Measurements from ENCODE around the gene POP4.
A peak's percentile ranks its signal among the peaks of the same experiment; 100 is the strongest.
"Not testable (repeated sequence)": the region's sequence is repeated elsewhere in the genome, so short reads cannot be mapped to it uniquely, and the experiment has no call there.

The POP4 gene, protein sequence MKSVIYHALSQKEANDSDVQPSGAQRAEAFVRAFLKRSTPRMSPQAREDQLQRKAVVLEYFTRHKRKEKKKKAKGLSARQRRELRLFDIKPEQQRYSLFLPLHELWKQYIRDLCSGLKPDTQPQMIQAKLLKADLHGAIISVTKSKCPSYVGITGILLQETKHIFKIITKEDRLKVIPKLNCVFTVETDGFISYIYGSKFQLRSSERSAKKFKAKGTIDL

DNA sequence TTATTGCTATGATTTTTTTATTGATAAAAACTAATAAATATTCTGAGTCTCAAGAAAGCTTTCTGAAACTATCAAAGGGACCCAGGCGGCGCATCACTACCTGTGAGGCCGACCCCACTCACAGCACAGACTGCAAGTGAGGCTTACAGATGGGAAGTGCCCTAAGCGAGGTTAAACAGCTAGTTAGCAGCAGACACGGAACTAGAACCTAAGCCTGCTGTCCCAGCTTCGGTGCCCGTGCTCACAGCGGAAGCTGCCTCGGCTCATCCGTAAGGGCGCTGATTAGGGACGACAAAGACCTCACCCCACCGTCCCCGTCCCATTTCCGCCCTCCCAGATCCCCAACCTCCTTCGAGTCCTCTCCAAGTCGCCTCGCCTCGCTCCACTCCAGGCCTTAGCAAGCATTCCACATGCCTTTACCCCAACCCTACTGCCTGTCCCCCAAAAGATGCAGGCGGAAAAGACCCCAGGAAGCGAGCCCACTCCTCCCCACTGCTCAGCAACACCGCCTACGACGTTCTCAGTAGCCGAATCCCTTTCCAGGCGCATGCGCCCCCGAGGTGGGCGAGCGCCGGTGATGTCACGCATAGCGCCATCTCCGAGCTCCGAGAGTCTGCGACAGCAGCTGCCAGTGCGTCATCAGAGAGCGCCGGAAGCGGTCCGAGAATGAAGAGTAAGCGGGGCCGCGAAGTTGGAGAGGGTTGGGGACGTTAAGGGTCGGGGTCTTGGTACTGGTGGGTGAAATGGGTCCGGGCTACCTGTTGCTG lies at the start of gene POP4:
POP4 (plus strand) TSS at position 631 of the 767 bp plus-strand sequence; CDS start at position 667, 36 bp downstream.
- peak; percentile 88 to 97 for DNase-seq (ENCODE audit: low read depth in 2 of 2)

DNA sequence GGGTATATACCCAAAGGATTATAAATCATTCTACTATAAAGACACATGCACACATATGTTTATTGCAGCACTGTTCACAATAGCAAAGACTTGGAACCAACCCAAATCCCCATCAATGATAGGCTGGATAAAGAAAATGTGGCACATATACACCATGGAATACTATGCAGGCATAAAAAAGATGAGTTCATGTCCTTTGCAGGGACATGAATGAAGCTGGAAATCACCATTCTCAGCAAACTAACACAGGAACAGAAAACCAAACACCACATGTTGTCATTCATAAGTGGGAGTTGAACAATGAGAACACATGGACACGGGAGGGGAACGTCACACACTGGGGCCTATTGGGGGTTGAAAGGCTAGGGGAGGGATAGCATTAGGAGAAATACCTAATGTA lies 47.0 kb upstream of the POP4 start:
- not testable (repeated sequence) for DNase-seq (ENCODE audit: low read depth in 2 of 2)

DNA sequence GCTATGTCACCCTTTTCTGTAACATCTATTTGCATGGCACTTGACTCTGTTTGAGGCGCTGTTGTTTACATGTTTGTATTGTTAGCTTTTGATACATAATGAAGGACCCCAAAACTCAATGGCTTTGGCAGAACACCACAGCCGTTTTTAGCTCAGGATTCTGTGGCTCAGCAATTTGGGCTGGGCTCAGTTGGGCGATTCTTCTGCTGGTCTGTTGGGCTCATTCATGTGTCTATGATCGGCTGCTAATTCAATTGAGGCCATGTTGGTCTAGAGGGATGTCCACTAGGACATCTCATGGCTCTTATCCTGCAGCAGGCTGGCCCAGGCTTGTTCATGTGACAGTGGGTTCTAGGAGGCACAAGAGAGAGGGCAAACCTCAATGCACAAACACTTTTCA lies 46.3 kb upstream of the POP4 start:
- DNase-seq (ENCODE audit: low read depth in 2 of 2) = no peak

DNA sequence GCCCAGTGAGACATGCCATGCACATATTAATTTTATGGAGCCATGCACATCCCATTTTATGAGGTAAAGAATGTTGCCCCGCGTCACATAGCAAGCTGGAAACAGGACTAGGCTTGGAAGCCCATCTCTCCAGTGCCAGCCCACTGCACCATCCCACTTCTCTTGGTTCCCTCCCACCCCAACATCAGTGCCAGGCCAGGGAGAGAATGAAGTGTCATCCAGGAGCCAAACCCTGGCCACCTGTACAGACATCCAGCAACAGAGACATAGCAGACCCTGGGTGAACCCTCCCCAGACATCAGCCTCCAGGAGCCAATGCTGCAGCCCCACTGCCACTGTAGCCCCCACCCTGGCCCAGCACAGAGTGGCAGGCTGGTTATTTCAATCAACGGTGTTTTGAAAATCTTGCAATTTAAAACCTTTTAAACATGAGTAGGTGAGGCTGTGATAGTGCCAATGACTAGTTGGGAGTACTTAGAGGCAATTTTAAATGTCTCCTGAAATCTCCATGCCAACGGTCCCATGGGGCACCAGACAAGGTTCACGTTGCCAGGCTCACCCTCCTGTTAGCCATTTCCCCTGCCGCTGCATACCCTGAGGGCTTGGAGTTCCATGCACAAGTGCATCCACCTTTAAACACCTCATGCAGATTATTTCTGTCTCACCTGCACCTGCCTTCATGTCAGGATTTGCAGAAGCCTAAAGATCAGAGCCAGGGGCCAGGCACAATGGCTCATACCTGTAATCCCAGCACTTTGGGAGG lies 45.6 kb upstream of the POP4 start:
- no peak for DNase-seq (ENCODE audit: low read depth in 2 of 2)

DNA sequence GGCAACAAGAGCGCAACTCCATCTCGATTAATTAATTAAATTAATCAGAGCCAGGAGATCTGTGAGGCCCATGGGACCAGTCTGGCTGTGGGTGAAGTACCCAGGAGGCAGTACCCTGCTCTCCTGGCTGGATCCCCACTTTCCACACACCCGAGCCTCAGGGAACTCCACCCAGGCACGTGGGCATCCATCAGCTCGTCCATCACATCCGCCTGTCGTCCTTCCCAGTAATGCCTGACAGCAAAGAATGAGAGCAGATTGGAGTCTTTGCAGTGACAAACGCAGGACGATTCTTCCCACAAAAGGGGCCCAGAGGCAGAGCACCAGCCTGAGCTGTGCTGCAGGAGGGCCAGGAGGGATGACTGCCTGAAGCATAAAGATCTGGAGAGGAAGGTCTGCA lies 44.5 kb upstream of the POP4 start:
- no peak for DNase-seq (ENCODE audit: low read depth in 2 of 2)

DNA sequence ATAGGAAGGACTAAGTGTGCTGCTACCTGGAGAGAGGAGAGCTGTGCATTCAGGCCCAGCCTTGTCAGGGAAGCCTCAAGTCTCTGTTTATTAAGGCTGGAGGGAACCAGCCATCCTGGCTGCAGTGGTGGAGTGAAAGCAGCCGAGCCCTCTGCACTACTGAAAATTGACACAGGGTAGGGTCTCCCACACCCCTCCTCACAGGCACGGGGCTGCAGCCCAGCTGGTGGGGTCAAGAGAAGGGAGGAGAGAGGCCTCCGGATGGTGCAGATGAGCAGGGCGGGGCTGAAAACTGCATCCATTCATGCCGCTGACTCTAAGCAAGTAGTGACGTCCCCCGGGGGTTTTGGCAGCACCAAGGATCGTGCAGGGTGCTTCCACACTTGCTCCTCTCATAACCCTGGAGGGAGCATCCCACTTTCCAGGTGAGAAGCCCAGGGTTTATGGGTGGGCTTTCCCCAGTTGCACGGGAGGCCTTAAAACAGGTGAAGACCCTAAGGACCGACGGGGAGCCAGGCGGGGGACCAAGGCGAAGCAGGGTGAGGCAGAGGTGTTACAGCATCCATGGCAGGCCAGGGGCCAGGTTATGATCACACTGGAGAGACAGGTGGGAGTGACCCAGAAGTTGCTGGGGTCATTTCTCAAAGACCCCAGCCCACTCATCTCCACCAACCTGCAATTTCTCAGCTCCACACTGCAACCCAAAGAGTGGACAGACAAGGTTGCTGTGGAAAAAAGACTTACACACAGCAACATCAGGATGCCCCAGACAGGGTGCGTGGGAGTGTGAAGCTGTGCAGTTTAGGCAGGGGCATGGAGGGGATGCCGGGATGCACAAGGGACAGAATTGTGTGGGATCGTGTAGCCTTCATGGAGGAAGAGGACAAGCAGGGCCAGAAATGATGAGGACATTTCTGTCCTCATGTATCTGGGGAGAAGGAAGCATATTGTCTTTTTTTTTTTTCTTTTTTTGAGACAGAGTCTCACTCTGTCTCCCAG lies 43.5 kb upstream of the POP4 start:
- DNase-seq (ENCODE audit: low read depth in 2 of 2) = no peak

DNA sequence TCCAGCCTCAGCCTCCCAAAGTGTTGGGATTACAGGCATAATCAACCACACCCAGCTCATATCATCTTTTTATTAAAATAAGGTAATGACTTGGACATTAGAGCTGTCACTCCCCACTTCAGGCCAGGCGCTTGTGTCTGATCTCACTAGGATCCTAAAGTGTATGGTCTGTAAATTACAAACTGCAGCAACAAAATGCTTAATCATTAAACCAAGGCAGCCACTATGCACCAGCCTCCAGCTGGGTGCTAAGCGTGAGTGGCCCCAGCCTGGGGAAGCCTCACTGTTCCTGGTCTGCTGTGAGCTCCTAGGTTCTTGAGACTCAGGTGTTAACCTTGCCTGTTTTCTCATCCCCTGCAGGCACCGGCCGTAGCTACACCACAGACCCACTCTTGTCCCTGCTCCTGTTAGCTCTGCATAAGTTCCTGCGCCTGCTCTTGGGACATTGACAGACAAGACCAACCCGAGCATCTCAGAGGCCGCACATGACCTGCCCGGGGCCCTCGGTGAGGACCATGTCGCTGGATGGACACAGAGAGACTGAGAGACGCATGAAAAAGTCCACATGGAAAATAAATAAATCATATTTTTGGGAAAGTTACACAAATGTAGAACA lies 42.5 kb upstream of the POP4 start:
- no peak for DNase-seq (ENCODE audit: low read depth in 2 of 2)

DNA sequence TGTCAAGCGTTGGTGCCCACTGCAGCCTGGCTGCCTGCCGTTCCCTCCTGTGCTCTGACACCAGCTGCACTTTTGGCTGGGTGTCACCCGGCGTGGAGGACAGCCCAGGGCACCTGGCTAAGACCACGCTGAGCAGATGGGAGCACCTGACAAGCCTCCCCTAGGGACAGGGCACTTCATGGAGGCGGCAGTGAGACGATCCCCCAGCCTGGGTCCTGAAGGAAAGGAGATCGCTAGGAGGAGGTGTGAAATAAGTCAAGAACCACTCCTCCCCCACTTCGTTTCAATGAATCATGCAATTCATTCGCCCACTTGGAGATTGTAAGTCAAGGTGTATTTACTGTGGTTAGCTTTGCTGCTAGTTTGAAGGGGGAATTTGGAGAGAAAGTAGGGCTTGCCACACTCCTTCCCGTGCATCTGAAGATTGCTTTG lies 41.5 kb upstream of the POP4 start:
- no peak for DNase-seq (ENCODE audit: low read depth in 2 of 2)

DNA sequence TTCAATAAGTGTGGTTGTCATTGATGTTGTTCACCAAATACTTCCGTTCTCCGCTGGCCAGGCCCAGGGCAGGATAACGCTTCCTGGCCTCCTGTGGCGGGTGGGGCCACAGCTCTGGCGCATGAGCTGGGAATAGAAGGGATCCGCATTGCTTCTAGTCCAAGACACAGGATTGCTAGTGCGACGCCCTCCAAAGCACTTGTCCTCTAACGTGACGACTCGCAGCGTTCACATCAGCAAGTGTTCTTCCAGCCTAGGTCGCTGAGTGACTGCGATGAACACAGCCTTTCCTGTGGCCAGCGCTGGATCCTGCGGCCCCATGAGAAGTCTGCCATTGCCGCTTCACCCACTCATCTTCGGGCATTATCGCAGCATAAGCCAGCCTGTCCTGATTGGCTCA lies 40.9 kb upstream of the POP4 start:
- no peak for DNase-seq (ENCODE audit: low read depth in 2 of 2)

DNA sequence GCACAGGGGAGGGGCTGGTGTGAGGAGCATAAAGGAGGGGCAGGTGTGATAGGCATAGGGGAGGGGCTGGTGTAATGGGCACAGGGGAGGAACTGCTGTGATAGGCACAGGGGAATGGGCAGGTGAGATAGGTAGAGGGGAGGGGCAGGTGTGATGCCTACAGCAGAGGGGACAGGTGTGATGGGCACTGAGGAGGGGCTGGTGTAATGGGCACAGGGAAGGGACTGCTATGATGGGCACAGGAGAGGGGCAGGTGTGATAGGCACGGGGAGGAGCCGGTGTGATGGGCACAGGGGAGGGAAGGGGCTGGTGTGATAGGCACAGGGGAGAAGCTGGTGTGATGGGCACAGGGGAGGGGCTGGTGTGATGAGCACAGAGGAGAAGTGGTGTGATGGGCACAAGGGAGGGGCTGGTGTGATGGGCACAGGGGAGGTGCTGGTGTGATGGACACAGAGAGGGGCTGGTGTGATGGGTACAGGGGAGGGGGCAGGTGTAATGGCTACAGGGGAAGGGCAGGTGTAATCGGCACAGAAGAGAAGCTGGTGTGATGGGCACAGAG lies 39.5 kb upstream of the POP4 start:
- DNase-seq (ENCODE audit: low read depth in 2 of 2) = no peak

DNA sequence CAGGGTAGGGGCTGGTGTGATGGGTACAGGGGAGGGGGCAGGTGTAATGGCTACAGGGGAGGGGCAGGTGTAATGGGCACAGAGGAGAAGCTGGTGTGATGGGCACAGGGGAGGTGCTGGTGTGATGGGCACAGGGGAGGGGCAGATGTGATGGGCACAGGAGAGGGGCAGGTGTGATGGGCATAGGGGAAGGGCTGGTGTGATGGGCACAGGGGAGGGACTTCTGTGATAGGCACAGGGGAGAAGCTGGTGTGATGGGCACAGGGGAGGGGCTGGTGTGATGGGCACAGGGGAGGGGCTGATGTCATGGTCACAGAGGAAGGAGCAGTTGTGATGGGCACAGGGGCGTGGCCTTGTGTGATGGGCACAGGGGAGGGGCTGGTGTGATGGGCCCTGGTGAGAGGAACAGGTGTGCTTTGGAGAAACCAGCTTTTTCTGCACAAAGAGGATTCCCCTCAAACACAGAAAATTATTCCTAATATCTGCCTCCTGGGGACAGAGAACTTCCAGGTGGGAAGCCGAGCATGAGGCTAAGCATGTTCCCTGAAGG lies 38.6 kb upstream of the POP4 start:
- no peak for DNase-seq (ENCODE audit: low read depth in 2 of 2)

DNA sequence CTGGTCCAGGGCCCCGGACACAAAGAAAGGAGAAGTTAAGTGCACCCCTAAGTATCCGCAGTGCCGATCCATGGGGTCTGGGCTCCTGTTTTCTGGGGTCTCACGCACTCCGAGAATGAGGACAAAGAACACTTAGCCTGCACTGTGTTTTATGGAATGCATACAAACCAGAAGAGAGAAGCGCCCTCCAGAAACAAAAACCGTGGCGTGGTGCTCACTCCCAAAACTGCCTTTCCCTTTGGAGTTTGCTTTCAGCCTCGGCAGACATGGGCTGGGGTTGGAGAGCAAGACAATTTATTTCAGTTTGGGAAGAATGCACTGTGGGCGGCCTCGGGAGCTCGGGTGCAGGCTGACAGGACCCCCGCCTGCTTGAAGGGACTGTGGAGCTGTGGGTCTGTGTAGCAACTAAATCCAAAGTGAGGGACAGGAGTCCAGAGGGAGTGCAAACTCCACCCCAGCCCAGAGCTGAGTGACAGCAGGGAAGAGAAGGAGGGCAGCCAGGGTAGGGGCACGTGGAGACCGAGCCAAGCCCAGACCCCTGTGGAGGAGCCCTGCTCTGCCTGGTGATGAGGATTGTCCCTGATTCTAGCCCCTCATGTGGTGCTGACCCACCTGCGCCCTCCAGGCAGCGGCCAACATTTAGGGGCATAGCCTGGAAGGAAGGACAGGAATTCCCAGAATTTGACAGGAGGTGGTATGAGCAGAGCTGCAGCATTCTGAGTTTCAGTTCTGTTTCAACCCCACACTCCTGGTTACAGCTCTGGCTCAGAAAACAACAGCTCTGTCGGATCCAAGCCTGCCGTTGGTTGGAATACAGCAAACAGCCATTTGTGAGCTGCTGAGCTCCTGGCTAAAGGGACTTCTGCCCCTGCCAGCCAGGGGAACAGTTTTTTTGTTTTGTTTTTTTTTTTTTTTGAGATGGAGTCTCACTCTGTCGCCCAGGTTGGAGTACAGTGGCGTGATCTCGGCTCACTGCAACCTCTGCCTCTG lies 37.8 kb upstream of the POP4 start:
- DNase-seq (ENCODE audit: low read depth in 2 of 2) = no peak

DNA sequence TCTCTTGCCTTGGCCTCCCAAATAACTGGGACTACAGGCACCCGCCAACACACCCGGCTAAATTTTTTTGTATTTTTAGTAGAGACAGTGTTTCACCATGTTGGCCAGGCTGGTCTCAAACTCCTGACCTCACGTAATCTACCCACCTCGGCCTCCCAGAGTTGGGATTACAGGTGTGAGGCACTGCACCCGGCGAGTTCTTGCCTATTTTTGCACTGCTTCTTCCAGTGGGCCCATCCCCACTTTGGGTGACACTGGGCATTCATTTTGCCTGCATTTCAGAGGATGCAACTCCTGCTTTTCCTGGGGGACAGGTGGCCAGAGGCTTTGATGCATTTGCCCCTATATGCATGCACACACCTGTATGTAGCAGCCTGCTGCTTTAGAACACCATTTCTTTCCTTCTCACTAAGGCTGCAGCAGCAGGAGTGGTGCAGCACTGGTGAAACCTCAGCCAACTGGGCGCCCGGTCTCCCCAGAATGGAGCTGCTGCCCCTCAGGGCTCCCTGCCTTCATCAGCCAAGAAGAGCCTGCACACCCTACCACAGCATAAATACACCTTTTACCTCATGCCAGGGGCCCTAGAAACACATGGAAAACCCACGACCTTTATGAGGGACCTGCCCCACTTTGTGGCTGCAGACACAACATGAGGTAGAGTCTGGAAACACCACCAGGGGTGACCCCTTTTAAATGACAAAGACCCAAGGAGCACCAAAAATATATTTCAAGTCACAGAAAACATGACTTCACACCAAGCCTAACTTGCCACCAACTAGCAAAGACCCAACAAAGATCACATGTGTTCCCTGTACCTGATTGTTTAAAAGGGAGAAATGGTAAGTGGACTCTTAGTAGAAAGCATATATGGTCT lies 36.8 kb upstream of the POP4 start:
- no peak for DNase-seq (ENCODE audit: low read depth in 2 of 2)

DNA sequence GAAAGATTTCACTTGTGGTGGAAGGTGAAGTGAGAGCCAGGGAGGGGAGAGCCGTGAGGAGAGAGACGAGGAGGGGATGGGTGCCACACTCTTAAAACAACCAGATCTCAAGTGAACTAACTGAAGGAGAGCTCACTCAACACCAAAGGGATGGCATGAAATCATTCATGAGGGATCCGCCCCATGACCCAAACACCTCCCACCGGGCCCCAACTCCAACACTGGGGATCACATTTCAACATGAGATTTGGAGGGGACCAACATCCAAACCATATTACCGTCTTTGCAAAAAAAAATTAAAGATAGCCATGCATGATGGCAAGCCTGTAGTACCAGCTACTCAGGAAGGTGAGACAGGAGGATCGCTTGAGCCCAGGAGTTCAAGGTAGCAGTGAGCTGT lies 34.9 kb upstream of the POP4 start:
- no peak for DNase-seq (ENCODE audit: low read depth in 2 of 2)

DNA sequence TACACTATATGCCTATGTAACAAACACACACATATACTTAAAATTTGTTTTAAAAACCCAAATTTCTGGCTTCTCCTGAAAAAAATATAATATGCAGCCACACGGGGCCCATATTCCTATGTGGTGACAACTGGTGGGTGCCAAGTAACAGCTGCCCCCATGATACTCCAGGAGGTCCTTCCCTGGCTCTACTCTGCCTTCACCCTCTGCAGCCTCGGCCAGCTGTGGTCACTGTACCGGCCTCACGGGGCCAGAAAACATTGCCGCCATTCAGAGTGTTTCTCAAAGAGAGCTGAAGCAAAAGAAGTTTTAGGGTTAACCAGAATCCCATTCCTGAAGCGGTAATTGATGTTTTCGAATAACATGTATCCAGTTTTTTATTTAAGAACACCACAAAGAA lies 32.6 kb upstream of the POP4 start:
- no peak for DNase-seq (ENCODE audit: low read depth in 2 of 2)

DNA sequence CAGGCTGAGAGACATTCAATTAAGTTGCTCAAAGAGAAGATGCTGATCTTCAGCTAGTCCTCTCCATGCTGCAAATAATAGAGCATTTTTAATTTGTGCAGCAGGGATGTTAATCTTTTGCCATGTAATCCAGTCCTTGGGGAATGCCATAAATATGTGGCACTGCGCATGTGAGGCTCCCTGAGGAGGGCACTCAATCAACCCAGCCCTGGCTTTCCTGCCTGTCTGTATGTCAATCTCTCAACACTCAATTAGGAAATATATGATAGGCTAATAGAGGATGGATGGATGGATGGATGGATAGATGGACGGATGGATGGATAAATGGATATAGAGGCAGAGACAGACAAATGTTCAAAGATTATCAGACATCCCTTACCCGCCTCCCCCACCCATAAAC lies 31.6 kb upstream of the POP4 start:
- DNase-seq (ENCODE audit: low read depth in 2 of 2) = no peak

DNA sequence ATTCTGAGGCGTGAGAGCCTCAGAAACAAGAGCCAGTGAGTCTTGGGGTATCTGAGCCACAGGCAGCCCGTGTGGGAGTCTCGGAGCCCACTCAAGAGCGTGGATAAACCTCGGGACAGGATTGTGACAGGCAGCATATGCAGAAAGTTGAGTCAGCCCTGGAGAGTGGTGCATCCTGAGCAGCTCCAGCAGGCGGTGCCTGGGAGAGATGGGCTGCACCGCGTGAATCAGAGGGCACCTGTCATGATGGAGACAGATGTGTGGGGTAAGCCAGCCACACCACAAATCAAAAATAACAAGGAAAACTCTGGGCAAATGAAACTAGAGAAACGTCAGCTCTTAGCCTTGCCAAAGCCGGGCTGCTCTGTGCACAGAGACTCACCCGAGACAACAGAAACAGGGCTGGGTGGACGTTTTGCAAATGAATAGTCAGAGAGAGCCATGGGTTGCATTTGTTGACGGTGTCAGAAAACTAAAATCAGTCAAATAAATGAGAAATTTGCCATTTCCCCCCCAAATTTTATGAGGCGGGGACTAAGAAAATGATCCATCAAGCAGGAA lies 30.0 kb upstream of the POP4 start:
- DNase-seq (ENCODE audit: low read depth in 2 of 2) = no peak
